ENCODE measurements around the gene CASP9.

GRCh38 chr1:15451014-15451722 lies 72.8 kb downstream of the CASP9 start:
- no peak for TF ChIP-seq POLR2A (IDR thresholded peaks at IDR 0.05)
- TF ChIP-seq, protein P1, sequence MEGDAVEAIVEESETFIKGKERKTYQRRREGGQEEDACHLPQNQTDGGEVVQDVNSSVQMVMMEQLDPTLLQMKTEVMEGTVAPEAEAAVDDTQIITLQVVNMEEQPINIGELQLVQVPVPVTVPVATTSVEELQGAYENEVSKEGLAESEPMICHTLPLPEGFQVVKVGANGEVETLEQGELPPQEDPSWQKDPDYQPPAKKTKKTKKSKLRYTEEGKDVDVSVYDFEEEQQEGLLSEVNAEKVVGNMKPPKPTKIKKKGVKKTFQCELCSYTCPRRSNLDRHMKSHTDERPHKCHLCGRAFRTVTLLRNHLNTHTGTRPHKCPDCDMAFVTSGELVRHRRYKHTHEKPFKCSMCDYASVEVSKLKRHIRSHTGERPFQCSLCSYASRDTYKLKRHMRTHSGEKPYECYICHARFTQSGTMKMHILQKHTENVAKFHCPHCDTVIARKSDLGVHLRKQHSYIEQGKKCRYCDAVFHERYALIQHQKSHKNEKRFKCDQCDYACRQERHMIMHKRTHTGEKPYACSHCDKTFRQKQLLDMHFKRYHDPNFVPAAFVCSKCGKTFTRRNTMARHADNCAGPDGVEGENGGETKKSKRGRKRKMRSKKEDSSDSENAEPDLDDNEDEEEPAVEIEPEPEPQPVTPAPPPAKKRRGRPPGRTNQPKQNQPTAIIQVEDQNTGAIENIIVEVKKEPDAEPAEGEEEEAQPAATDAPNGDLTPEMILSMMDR (IDR thresholded peaks at IDR 0.05) = no peak

Measured in lower leg skin (tissue), 3 donors.